Activated T-helper 2 cell treated with anti-CD3 and anti-CD28 coated beads, Interferon-gamma antibody, Interleukin-2, Interleukin-4, amounts not matched to agents 10 μg/mL and 5 μg/mL and 100 μg/mL, durations not matched to agents 14 hours and 24 hours and 36 hours (primary cell): Measurements from ENCODE around the gene KIF25. TPM values are rescaled to one million over a fixed set of nuclear protein-coding genes. Genes with fewer than 3 reads are reported as not detected.

Experiments used
- DNase-seq: peaks from one replicate; pipeline ENCODE4 v3.0.0; 2021; ENCODE audit warnings: low spot score
- H3K27ac Mint-ChIP-seq: one replicate; pipeline ENCODE4 v1.8.0; 2021; ENCODE audit warnings: mixed read lengths
- H3K27me3 Mint-ChIP-seq: one replicate; pipeline ENCODE4 v1.8.0; 2021; ENCODE audit warnings: low read depth, mixed read lengths
- H3K36me3 Mint-ChIP-seq: one replicate; pipeline ENCODE4 v1.8.0; 2021; ENCODE audit warnings: low read depth, mixed read lengths
- H3K4me1 Mint-ChIP-seq: one replicate; pipeline ENCODE4 v1.8.0; 2021; ENCODE audit warnings: low read depth, mixed read lengths
- H3K4me3 Mint-ChIP-seq: one replicate; pipeline ENCODE4 v1.8.0; 2021; ENCODE audit warnings: low read depth, mild to moderate bottlenecking, moderate library complexity, mixed read lengths
- H3K9me3 Mint-ChIP-seq: one replicate; pipeline ENCODE4 v1.8.0; 2021; ENCODE audit warnings: mixed read lengths
- intact Hi-C: fragments of 100-400 bp; cut with micrococcal nuclease; formaldehyde crosslinking; loops from one replicate; pipeline ENCODE4 v1.15.1; 2023
- total RNA-seq: library from RNA; stranded (reverse); gene quantifications from 2 replicates; pipeline ENCODE4 v1.2.3, GENCODE V29; 2022

The KIF25 gene
- total RNA-seq, 1 donor from 2014 or later = not detected

DNA sequence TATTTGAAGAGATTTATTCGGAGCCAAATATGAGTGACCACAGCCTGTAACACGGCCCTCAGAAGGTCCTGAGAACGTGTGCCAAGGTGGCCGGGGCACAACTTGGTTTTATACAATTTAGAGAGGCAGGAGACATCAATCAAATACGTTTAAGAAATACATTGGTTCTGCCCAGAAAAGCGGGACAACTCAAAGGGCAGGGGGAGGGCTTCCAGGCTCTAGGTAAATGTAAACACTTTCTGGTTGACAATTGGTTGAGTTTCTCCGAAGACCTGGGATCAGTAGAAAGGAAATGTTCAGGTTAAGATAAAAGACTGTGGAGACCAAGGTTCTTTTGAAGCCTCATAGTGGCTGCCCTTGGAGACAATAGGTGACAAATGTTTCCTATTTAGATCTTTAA is 18.9 kb upstream of the KIF25 start:
- no peaks in the 10 kb centered on the region for H3K27me3 Mint-ChIP-seq
- H3K36me3 Mint-ChIP-seq = no peaks in the 10 kb centered on the region
- no peak overlapping the region for H3K27ac Mint-ChIP-seq
- DNase-seq = no peak
- no peaks in the 10 kb centered on the region for H3K4me1 Mint-ChIP-seq
- no peak overlapping the region for H3K4me3 Mint-ChIP-seq
- intact Hi-C loops = no loop called here
- no peaks in the 10 kb centered on the region for H3K9me3 Mint-ChIP-seq

DNA sequence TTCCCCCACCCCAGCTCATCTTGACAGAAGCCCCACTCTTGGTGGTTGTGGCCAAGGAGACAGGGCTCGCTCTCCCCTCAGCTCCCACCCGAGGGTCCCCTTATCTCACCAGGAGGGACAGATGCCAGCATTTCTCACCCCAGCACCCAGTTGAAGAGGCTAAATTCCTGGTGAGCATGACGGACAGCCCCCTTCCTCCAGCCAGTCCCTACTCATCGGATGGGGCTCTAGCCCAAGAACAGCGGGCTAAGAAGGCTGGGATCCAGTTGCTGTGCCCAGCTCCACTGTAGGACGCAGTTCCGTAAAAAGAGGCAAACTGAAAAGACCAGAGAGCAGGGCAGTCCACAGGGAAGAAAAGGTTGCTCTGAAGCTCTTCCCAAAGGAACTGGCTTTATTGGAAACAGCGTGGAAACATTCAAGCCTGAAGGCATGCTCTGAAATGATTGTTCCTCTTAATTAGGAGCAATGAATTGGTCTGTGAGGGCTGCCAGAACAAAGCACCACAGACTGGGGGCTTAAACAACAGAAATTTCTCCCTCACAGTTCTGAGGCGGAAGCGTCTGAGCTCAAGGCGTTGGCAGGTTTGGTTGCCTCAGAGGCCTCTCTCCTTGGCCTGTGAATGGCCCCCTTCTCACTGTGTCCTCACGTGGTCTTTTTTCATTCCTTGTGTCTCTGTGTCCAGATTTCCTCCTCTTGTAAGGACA is 17.9 kb upstream of the KIF25 start:
- Mint-ChIP-seq H3K36me3 (no peaks in the 10 kb centered on the region), H3K4me3 (no peak overlapping the region), H3K27ac (no peak overlapping the region), H3K9me3 (no peaks in the 10 kb centered on the region), H3K4me1 (no peaks in the 10 kb centered on the region), H3K27me3 (no peaks in the 10 kb centered on the region)
- intact Hi-C loops = no loop called here
- DNase-seq = no peak

DNA sequence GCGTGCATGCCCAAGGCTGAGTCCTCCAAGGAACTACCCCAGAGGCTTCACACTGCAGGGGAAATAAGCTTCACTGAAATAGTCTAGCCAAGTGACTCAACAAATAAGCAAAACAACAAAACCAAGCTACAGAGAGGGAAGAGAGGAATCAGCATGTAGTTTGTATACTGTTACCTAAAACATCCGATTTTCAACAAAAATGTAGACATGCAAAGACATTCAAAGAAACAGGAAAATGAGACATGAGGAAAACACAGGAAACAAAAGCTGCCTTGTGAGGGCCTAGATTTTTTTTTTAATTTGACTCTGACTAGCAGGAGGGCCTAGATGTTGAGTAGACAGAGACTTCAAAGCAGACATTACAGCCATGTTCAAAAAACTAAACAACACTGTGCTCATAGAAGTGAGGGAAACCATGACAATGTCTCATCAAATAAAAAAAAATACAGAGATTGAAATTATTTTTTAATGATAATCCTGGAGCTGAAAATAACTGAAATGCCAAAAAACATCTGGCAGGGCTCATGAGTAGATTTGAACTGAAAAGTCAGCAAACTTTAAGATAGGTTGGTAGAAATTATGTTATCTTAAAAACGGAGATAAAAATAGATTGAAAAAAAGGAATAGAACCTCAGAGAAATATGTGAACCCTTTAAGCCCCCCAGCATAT is 16.4 kb upstream of the KIF25 start:
- no peak for DNase-seq
- no peaks in the 10 kb centered on the region for H3K4me1 Mint-ChIP-seq
- intact Hi-C loops = no loop called here
- H3K27ac Mint-ChIP-seq = no peak overlapping the region
- no peaks in the 10 kb centered on the region for H3K9me3 Mint-ChIP-seq
- H3K4me3 Mint-ChIP-seq = no peak overlapping the region
- H3K36me3 Mint-ChIP-seq = no peaks in the 10 kb centered on the region
- no peaks in the 10 kb centered on the region for H3K27me3 Mint-ChIP-seq

DNA sequence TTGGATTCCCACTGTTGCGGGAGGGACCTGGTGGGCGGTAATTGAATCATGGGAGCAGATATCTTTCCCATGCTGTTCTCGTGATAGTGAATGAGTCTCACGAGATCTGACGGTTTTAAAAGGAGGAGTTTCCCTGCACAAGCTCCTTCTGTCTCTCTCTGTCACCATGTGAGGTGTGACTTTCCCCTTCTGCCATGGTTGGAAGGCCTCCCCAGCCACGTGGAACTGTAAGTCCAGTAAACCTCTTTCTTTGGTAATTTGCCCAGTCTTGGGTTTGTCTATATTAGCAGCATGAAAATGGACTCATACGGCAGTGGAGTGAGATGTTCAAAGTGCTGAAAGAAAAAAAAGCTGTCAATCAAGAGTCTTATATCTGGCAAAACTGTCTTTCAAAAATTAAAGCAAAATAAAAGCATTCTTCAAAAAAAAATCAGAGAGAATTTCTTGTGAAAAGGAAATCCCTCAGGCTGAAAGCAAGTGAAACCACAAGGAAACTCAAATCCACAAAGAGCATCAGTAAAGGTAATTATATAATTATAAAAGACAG is 15.5 kb upstream of the KIF25 start:
- no peaks in the 10 kb centered on the region for H3K9me3 Mint-ChIP-seq
- H3K36me3 Mint-ChIP-seq = no peaks in the 10 kb centered on the region
- no peak for DNase-seq
- no peaks in the 10 kb centered on the region for H3K27me3 Mint-ChIP-seq
- intact Hi-C loops = no loop called here
- H3K4me3 Mint-ChIP-seq = no peak overlapping the region
- no peak overlapping the region for H3K27ac Mint-ChIP-seq
- no peaks in the 10 kb centered on the region for H3K4me1 Mint-ChIP-seq

DNA sequence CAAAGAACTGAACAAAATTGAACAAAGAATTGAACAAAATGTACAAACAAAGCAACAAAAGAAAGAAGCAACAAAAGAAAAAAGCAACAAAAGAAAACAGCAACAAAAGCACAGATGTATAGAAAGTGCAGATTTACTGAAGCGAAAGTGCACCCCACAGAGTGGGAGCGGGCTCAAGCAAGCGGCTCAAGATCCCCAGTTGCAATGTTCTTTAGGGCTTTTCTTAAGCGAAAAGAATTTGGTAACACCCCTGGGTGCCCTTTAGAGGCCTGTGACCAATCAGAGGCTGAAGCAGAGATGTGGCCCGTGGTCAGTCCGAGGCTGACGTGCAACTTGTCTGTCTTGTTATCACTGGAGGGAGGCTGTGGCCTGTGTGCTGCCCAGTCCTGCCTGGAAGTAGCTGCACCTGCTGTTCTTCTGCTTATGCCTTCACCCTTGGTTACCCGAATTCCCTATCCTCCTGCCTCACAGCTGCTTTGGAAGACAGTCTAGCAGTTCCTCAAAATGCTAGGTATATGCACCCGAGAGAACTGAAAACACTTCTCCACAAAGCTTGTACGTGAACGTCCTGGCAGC is 13.2 kb upstream of the KIF25 start:
- H3K27ac Mint-ChIP-seq = no peak overlapping the region
- no peaks in the 10 kb centered on the region for H3K9me3 Mint-ChIP-seq
- DNase-seq = no peak
- no peaks in the 10 kb centered on the region for H3K27me3 Mint-ChIP-seq
- H3K4me1 Mint-ChIP-seq = no peaks in the 10 kb centered on the region
- no peak overlapping the region for H3K4me3 Mint-ChIP-seq
- no peaks in the 10 kb centered on the region for H3K36me3 Mint-ChIP-seq
- intact Hi-C loops = no loop called here

DNA sequence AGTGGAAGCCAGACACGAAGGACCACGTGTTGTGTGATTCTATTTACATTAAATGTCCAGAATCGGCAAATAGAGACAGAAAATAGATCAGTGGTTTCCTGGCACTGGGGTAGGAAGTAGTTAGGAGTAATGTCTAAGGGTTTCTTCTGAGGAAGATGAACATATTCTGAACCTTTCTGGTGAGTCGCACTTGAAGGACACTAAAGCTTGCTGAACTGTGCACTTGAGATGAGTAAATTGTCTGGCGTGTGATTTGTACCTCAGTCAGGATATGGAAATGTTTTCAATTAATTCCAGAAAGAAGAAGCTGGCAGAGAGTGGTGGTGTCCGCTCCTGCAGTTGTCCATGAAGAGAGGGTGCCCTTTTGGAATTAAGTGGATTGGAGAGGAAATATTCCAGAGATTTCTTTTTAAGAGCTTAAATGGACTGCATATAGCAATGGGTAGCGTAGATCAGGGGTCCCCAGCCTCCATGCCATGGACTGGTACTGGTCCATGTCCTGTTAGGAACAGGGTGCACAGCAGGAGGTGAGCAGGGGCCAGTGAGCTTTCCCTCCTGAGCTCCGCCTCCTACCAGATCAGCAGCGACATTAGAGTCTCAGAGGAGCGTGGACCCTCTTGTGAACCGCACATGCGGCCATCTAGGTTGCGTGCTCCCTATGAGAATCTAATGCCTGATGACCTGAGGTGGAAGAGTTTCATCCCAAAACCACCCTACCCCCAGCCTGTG is 12.4 kb upstream of the KIF25 start:
- Mint-ChIP-seq H3K36me3 (no peaks in the 10 kb centered on the region), H3K9me3 (no peaks in the 10 kb centered on the region), H3K27me3 (no peaks in the 10 kb centered on the region), H3K4me3 (no peak overlapping the region), H3K27ac (no peak overlapping the region), H3K4me1 (no peaks in the 10 kb centered on the region)
- no peak for DNase-seq
- intact Hi-C loops = no loop called here

DNA sequence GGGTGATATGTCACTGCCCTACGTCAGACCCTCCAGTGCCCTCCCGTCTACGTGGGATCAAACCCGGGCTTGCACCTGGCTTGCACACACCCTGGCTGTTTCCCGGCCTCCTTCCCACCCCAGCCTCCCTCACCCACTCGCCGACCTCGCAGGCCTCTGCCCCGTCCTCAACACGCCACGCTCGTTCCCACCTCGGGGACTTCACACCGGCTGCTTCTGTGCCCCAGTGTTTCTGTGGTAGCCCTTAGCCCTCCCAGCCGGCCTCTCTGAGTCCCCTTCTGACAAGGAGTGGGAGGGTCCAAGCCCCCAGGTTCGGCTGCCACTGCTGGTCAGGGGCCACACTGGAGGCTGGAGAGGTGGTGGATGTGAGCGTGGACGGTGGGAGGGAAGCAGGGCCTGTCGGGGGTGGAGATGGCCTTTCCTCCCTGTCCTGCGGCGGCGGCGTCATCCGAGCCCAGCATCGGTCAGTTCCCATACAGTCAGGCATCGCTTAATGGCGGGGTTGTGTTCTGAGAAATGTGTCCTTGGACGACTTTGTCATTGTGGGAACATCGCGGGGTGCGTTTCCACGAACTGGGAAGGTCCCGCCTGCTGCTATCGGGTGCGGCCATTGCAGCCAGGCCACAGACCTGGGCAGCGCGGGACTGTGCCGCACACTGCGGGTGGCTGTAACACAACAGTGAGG is 11.4 kb upstream of the KIF25 start:
- intact Hi-C loops = no loop called here
- H3K27me3 Mint-ChIP-seq = no peaks in the 10 kb centered on the region
- no peaks in the 10 kb centered on the region for H3K36me3 Mint-ChIP-seq
- no peaks in the 10 kb centered on the region for H3K4me1 Mint-ChIP-seq
- no peak for DNase-seq
- no peak overlapping the region for H3K27ac Mint-ChIP-seq
- H3K4me3 Mint-ChIP-seq = no peak overlapping the region
- H3K9me3 Mint-ChIP-seq = no peaks in the 10 kb centered on the region

DNA sequence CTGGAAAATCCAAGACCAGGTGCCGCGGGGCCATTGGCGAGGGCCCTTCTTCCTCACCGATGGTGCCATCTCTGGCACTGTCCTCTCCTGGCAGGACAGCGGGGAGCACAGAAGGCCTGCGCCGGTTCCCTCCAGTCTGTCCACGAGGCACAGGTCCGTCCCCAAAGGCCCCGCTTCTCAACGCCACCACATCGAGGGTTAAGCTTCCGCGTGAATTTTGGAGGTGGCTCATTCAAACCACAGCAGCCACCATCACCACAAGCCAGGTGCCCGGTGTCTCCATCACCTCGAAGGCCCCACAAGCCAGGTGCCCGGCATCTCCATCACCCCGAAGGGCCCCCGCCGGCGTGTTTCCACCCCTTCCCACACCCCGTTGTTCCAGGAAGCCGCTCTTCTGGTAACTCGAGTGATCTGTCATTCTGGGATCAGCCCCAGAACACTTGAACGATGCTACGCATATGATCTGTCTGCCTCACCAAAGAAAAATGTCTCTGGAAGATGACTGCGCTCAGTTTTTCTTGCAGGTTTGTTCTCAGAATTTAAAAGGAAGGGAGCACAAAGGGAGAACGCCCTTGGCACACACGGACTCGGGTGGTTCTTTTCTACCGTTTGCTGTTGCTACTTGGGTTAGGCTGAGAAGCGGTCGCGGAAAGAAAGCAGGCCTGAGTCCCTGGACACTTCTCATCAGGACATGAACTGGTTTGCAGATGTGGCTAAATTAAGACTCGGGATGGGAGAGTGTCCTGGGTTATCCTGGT is 9.9 kb upstream of the KIF25 start:
- Mint-ChIP-seq H3K4me3 (no peak overlapping the region), H3K9me3 (no peaks in the 10 kb centered on the region), H3K27me3 (no peaks in the 10 kb centered on the region), H3K4me1 (no peaks in the 10 kb centered on the region), H3K36me3 (no peaks in the 10 kb centered on the region), H3K27ac (no peak overlapping the region)
- intact Hi-C loops = no loop called here
- DNase-seq = no peak

DNA sequence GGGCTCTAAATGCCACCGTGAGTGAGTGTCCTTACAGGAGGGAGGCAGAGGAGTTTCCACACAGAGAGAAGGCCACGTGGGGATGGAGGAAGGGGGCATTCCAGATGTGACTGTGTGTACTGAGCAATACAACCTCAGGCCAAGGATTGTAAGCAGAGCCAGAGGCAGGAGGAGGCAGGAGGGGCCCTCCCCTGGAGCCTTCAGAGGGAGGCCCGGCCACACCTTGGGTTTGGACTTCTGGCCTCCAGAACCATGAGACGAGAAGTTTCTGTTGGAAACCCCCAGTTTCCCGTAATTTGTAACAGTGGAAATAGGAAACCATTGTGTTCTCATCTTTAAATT is 9.3 kb upstream of the KIF25 start:
- Mint-ChIP-seq H3K36me3 (no peaks in the 10 kb centered on the region), H3K4me1 (no peaks in the 10 kb centered on the region), H3K27me3 (no peaks in the 10 kb centered on the region), H3K27ac (no peak overlapping the region), H3K9me3 (no peaks in the 10 kb centered on the region), H3K4me3 (no peak overlapping the region)
- no peak for DNase-seq
- intact Hi-C loops = no loop called here

DNA sequence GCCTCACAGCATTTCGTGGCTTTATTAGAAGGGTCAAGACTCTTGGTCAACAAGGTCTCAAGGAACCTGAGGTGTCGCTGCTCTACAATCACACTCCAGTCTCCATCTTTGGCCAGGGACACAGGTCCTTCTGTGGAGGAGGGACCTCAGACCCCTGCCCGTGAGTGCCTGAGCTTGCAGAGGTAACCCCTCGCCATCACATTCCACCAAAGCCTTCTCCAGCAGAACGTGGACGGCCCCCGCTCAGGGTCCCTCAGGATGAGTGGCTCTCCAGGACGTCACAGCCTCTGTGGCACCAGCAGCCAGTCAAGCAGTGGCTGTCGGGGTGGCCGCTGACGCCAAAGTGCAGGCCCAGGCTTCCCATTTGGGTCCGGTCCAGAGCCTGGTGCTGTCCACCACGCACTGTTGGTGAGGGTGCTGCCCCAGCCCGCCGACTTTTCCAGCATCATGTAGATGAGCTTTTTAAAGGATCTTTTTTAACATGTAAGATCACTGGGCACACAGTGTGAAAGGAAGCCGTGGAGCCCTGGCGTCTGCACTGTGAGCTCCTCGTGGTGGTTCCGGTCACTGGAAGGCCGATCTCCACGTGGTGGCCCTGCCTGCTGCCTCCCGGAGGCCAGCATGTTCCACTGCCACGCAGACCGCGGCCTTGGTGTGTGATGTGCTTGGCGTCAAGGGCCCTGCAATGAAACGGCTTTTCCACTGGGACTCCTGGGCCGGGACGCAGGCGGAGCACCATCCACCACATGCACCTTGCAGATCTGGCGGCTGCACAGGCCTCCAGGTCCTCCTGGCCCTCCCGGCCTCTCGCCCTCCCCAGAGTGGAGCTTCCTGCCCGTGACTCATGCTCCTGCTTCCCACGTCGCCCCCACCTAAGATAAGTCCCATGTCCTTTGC is 8.3 kb upstream of the KIF25 start:
- intact Hi-C loops = no loop called here
- H3K36me3 Mint-ChIP-seq = no peaks in the 10 kb centered on the region
- H3K4me3 Mint-ChIP-seq = no peak overlapping the region
- H3K27me3 Mint-ChIP-seq = no peaks in the 10 kb centered on the region
- DNase-seq = no peak
- H3K9me3 Mint-ChIP-seq = no peaks in the 10 kb centered on the region
- H3K27ac Mint-ChIP-seq = no peak overlapping the region
- H3K4me1 Mint-ChIP-seq = no peaks in the 10 kb centered on the region

DNA sequence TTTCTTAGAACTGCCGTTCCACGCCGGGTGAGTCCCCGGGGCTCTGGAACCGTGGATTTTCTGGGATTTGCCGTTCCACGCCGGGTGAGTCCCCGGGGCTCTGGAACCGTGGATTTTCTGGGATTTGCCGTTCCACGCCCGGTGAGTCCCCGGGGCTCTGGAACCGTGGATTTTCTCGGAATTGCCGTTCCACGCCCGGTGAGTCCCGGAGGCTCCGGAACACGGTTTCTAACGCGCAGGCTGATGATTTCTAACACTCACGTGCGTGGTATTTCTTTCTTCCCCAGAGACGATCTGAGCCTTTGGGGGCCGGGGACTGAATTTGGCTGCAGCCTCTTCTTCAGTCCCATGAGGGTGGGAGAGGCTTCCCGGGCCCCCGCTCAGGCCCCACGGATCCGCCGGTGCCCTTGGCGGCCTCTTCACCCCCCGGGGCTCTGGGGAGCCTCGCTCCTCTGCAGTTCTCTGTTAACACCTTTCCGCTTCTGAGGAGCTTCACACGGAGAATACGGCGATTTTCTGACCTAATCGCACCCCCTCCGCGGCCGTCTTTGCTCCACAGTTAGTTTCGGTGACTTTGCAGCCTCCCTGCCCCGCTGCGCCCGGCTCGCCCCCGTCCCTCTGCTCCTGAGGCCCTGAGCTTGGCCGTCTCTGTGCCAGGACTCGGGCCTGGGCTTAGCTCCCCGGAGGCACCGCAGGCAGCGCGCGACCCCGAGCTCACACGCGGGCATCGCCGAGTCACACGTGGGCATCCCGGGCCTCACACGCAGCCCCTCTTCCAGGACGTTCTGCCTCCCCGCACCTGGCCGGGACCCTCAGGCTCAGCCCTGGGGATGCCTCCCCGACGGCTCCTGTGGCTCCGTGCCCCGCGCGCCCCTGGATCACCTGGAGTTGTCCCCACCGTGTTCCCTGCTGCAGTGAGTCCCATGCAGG is 7.2 kb upstream of the KIF25 start:
- Mint-ChIP-seq H3K27ac (no peak overlapping the region), H3K27me3 (no peaks in the 10 kb centered on the region), H3K36me3 (no peaks in the 10 kb centered on the region), H3K4me3 (no peak overlapping the region), H3K4me1 (no peaks in the 10 kb centered on the region), H3K9me3 (no peaks in the 10 kb centered on the region)
- DNase-seq = no peak
- intact Hi-C loops = no loop called here
